ENCODE data around the gene GNAQ. TPM values are rescaled to one million over a fixed set of nuclear protein-coding genes. Genes with fewer than 3 reads are reported as not detected.

The GNAQ gene
- polyA plus RNA-seq, 1 experiment: 21.4 TPM

DNA sequence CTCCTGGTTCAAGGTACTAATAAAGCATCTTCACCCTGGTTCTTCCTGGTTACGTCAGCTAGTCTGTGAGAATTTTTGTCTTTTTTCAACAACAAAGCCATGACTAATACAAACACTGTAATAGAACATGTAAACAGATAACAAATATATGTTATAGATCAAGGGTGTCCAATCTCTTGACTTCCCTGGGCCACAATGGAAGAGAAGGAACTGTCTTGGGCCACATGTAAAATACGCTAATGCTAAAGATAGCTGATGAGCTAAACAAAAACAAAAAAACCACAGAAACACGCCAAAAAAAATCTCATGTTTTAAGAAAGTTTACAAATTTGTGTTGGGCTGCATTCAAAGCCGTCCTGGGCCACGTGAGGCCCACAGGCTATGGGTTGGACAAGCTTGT lies 259.0 kb downstream of the GNAQ start:
- TF ChIP-seq CTCF (IDR thresholded peaks at IDR 0.05; ENCODE audit: insufficient read depth, low read depth, low read length): no peak
- no peak overlapping the region for H3K4me3 ChIP-seq (ENCODE audit: low read depth, low read length)
- ChIA-PET CTCF (interaction anchor here (0.8 to 2.2 kb wide), 2 partner anchors 18 to 467 kb away, joined by 3 to 7 read pairs; no protein-coding TSS in a partner anchor), POLR2A (no interaction called here)
- no peaks in the 10 kb centered on the region for H3K27me3 ChIP-seq (ENCODE audit: control insufficient read depth, insufficient read depth, low read length)
- no peaks in the 10 kb centered on the region; the same call in 1 of the 2 replicates for H3K36me3 ChIP-seq (ENCODE audit: control insufficient read depth, insufficient read depth, low read length)
- DNase-seq (ENCODE audit: low read depth): no peak

DNA sequence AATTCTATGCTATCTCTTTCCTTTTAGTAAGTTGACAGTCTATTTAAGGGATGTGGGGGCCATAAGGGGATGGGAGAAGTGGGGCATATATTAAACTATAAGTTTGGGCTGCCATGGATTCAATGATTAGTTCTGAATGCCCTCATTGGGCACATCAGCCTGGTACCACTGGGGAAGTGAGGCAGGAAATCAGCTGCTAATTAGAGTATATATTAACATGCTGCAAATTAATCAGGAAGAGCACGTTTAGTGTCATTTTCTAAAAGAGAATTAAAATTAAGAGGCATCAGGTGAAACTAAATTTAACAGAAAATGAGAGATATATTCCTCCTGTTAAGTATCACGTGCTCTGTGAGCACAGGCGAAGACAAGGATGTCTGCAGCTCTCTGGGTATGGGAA lies 260.4 kb downstream of the GNAQ start:
- no peak for DNase-seq (ENCODE audit: low read depth)

DNA sequence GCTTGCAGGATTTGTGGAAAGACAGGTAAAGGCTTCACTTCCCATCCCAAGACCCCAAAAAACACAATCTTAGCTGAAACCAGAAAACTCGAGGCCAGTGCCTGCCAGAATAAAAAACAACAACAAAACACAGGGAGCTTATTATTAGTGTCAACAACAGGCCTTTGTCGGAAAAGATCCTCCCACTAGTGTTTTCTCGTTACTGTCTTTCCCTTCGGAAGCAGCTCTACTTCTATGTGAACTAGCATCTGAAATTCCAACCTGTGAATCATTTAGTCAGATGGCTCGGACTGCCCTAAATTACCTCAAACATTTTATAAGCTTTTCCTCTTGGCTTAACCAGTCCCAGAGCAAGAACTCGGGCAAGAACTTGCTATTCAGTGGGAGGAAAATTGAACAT lies 261.3 kb downstream of the GNAQ start:
- H3K27me3 ChIP-seq (ENCODE audit: control insufficient read depth, insufficient read depth, low read length): no peaks in the 10 kb centered on the region
- H3K4me3 ChIP-seq (ENCODE audit: low read depth, low read length): no peak overlapping the region
- no peak for TF ChIP-seq CTCF (IDR thresholded peaks at IDR 0.05; ENCODE audit: insufficient read depth, low read depth, low read length)
- H3K36me3 ChIP-seq (ENCODE audit: control insufficient read depth, insufficient read depth, low read length): no peaks in the 10 kb centered on the region; the same call in 1 of the 2 replicates
- POLR2A ChIA-PET: no interaction called here
- no peak for DNase-seq (ENCODE audit: low read depth)
- CTCF ChIA-PET: interaction anchor here (1.4 to 1.9 kb wide), 2 partner anchors 265 to 330 kb away, joined by 3 to 6 read pairs; no protein-coding TSS in a partner anchor

More for the DNA sequence above, 260.4 kb downstream of the GNAQ start:
- H3K36me3 ChIP-seq (ENCODE audit: control insufficient read depth, insufficient read depth, low read length): no peaks in the 10 kb centered on the region; the same call in 1 of the 2 replicates
- ChIA-PET POLR2A (no interaction called here), CTCF (interaction anchor here (1.4 to 1.9 kb wide), 2 partner anchors 264 to 331 kb away, joined by 3 to 6 read pairs; no protein-coding TSS in a partner anchor)
- H3K27me3 ChIP-seq (ENCODE audit: control insufficient read depth, insufficient read depth, low read length): no peaks in the 10 kb centered on the region
- no peak overlapping the region for H3K4me3 ChIP-seq (ENCODE audit: low read depth, low read length)
- no peak for TF ChIP-seq CTCF (IDR thresholded peaks at IDR 0.05; ENCODE audit: insufficient read depth, low read depth, low read length)

DNA sequence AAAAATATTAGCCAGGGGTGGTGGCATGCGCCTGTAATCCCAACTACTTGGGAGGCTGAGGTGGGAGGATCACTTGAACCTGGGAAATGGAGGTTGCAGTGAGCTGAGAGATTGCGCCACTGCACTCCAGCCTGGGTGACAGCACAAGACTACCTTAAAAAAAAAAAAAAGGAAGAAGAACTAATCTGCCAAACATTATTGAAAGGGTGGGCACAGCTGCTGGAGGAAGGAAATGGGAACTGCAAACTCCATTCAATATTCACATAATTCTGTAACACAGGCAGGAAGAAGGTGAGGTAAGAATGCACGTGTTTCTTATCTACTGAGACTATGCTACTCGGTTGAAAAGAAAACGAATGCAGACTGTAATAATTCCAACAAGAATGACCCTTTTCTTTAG lies 262.4 kb downstream of the GNAQ start:
- no peaks in the 10 kb centered on the region; the same call in 1 of the 2 replicates for H3K36me3 ChIP-seq (ENCODE audit: control insufficient read depth, insufficient read depth, low read length)
- no peaks in the 10 kb centered on the region for H3K27me3 ChIP-seq (ENCODE audit: control insufficient read depth, insufficient read depth, low read length)
- CTCF ChIA-PET: interaction anchor here (0.5 to 1.4 kb wide), 2 partner anchors 336 to 367 kb away, joined by 3 read pairs; no protein-coding TSS in a partner anchor
- POLR2A ChIA-PET: no interaction called here
- TF ChIP-seq CTCF (IDR thresholded peaks at IDR 0.05; ENCODE audit: insufficient read depth, low read depth, low read length): no peak
- no peak for DNase-seq (ENCODE audit: low read depth)
- no peak overlapping the region for H3K4me3 ChIP-seq (ENCODE audit: low read depth, low read length)

DNA sequence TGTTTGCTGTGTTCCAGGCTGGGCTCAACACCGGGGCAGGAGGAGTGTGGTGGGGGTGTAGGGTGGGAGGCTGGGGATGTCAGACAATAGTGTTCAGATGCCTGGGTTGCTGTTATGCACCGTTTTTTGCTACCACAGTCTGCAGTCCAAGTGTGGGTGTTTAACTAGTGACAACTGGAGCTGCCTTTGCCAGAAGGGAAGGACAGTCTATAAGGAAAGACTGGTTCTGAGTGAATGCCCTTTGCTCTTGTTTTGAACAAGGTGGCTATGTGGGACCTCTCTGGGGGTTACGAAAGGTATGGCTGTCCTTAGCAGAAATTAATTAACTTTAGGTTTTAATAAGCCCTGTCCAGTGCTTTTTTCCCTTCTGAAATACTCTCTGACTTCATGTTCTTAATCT lies 265.0 kb downstream of the GNAQ start:
- POLR2A ChIA-PET: no interaction called here
- Histone ChIP-seq H3K4me3 (ENCODE audit: low read depth, low read length) (no peak overlapping the region), H3K27me3 (ENCODE audit: control insufficient read depth, insufficient read depth, low read length) (no peaks in the 10 kb centered on the region), H3K36me3 (ENCODE audit: control insufficient read depth, insufficient read depth, low read length) (no peaks in the 10 kb centered on the region; the same call in 1 of the 2 replicates)
- no peak for DNase-seq (ENCODE audit: low read depth)
- CTCF ChIA-PET: interaction anchor here (1.0 to 1.3 kb wide), 3 partner anchors 105 to 317 kb away, joined by 3 to 5 read pairs (median 4); no protein-coding TSS in a partner anchor
- TF ChIP-seq CTCF (IDR thresholded peaks at IDR 0.05; ENCODE audit: insufficient read depth, low read depth, low read length): no peak

All from BJ (cell line).